Measurements from ENCODE around the gene ZEB2. TPM values are rescaled to one million over a fixed set of nuclear protein-coding genes. Genes with fewer than 3 reads are reported as not detected.

Gene ZEB2
- total and polyA plus RNA-seq, 10 of the 15 experiments (the other 5 are each of a cell fraction or from before 2014, with no cell fraction given), result 0.14 to 3.2 (median 0.84) TPM

GRCh38 chr2:144361742-144362141 is 158.2 kb downstream of the ZEB2 start:
- in situ Hi-C loops (cut with MboI), result no loop called here
- BruUV-seq (replicated peaks), result no TSS peak
- H3K4me2 ChIP-seq (ENCODE audit: control insufficient read depth, insufficient read depth), result no peak overlapping the region
- TF ChIP-seq MYB (IDR thresholded peaks at IDR 0.05; ENCODE audit: borderline replicate concordance, low read depth, low read length) (no peak), NBN (IDR thresholded peaks at IDR 0.05) (no peak), FOXK2 (IDR thresholded peaks at IDR 0.05) (no peak), ZZZ3 (IDR thresholded peaks at IDR 0.05; ENCODE audit: control insufficient read depth, insufficient read length, low read depth) (no peak), ATF3 (IDR thresholded peaks at IDR 0.05; ENCODE audit: borderline replicate concordance, extremely low read depth, low read depth, low read length) (no peak), NFXL1 (IDR thresholded peaks at IDR 0.05; ENCODE audit: borderline replicate concordance) (no peak), NR2F1 (conservative IDR thresholded peaks at IDR 0.05) (no peak), CHD1 (IDR thresholded peaks at IDR 0.05; ENCODE audit: low read depth, low read length) (no peak), SP1 (IDR thresholded peaks at IDR 0.05; ENCODE audit: low read depth, low read length) (no peak), BRCA1 (IDR thresholded peaks at IDR 0.05; ENCODE audit: low read depth, low read length) (no peak), EED (IDR thresholded peaks at IDR 0.05; ENCODE audit: low read depth) (no peak), NRF1 (conservative IDR thresholded peaks at IDR 0.05; ENCODE audit: low read depth, low read length) (no peak)
- TF ChIP-seq, protein P1, sequence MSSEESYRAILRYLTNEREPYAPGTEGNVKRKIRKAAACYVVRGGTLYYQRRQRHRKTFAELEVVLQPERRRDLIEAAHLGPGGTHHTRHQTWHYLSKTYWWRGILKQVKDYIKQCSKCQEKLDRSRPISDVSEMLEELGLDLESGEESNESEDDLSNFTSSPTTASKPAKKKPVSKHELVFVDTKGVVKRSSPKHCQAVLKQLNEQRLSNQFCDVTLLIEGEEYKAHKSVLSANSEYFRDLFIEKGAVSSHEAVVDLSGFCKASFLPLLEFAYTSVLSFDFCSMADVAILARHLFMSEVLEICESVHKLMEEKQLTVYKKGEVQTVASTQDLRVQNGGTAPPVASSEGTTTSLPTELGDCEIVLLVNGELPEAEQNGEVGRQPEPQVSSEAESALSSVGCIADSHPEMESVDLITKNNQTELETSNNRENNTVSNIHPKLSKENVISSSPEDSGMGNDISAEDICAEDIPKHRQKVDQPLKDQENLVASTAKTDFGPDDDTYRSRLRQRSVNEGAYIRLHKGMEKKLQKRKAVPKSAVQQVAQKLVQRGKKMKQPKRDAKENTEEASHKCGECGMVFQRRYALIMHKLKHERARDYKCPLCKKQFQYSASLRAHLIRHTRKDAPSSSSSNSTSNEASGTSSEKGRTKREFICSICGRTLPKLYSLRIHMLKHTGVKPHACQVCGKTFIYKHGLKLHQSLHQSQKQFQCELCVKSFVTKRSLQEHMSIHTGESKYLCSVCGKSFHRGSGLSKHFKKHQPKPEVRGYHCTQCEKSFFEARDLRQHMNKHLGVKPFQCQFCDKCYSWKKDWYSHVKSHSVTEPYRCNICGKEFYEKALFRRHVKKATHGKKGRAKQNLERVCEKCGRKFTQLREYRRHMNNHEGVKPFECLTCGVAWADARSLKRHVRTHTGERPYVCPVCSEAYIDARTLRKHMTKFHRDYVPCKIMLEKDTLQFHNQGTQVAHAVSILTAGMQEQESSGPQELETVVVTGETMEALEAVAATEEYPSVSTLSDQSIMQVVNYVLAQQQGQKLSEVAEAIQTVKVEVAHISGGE (CRISPR knock-in tag; IDR thresholded peaks at IDR 0.05), result no peak
- TF ChIP-seq, protein P2, sequence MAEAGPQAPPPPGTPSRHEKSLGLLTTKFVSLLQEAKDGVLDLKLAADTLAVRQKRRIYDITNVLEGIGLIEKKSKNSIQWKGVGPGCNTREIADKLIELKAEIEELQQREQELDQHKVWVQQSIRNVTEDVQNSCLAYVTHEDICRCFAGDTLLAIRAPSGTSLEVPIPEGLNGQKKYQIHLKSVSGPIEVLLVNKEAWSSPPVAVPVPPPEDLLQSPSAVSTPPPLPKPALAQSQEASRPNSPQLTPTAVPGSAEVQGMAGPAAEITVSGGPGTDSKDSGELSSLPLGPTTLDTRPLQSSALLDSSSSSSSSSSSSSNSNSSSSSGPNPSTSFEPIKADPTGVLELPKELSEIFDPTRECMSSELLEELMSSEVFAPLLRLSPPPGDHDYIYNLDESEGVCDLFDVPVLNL (IDR thresholded peaks at IDR 0.05; ENCODE audit: low read depth, low read length), result no peak
- ChIA-PET CTCF (no interaction called here), POLR2A (interaction anchor here (1.4 kb wide), 1 partner anchor 19 kb away, joined by 4 read pairs; no protein-coding TSS in a partner anchor), SMC1A (ENCODE audit: uncharacterized antibody, unreplicated experiment) (interaction anchor here (1.0 to 1.6 kb wide), 6 partner anchors 9 to 181 kb away, joined by 3 to 6 read pairs (median 3); no protein-coding TSS in a partner anchor), RAD21 (ENCODE audit: unreplicated experiment) (interaction anchor here (1.4 kb wide), 1 partner anchor 11 kb away, joined by 3 read pairs; no protein-coding TSS in a partner anchor)
- no peaks in the 10 kb centered on the region for H4K20me1 ChIP-seq (ENCODE audit: control insufficient read depth, insufficient read depth)
- no peak for ATAC-seq
- no peak overlapping the region for H2AFZ ChIP-seq (ENCODE audit: control insufficient read depth, low read depth, low read length)
- peaks cover 25% of the 10 kb centered on the region for H3K4me1 ChIP-seq (ENCODE audit: control insufficient read depth, insufficient read depth, low read length)
- H3K27me3 ChIP-seq (replicated peaks in 1 of 2; ENCODE audit: control insufficient read depth in 2 of 2, insufficient read depth in 2 of 2, low read length in 1 of 2), result no peaks in the 10 kb centered on the region
- intact Hi-C loops (cut with micrococcal nuclease; ENCODE audit: unreplicated experiment), result no loop called here
- no peaks in the 10 kb centered on the region for H3K36me3 ChIP-seq (ENCODE audit: control insufficient read depth in 2 of 2, insufficient read depth in 2 of 2, low read length in 1 of 2)
- H3K9me3 ChIP-seq (replicated peaks; ENCODE audit: control insufficient read depth, insufficient read depth, low read length), result no peaks in the 10 kb centered on the region
- no peak overlapping the region for H3K4me3 ChIP-seq
- DNase-seq (ENCODE audit: low read depth, low spot score), result no peak
- no peak overlapping the region for H3K9ac ChIP-seq (ENCODE audit: control insufficient read depth, insufficient read depth, low read length)
- no peak for FAIRE-seq
- no peaks in the 10 kb centered on the region for H3K79me2 ChIP-seq (ENCODE audit: control insufficient read depth, insufficient read depth, low read length)
- H3K27ac ChIP-seq (ENCODE audit: control insufficient read depth, insufficient read depth), result no peak overlapping the region

Data from GM12878 (cell line).